Tibial nerve (tissue), 4 donors: ENCODE data around the gene MAP2. TPM values are rescaled to one million over a fixed set of nuclear protein-coding genes. Genes with fewer than 3 reads are reported as not detected.
"Not testable (repeated sequence)": the region's sequence is repeated elsewhere in the genome, so short reads cannot be mapped to it uniquely, and the experiment has no call there.

ENCODE experiments used
- DNase-seq, 2 donors: peaks; one replicate each; pipeline ENCODE4 v3.0.0-alpha.2; 2019; ENCODE audit warnings: low spot score in 2 of 2
- H3K27ac ChIP-seq, 4 donors: fragments of 200-600 bp; sonication (generic) in 3 of 4; one replicate each; pipeline ENCODE4 v1.5.1; 2017 to 2019; ENCODE audit warnings: mild to moderate bottlenecking in 1 of 4
- H3K27me3 ChIP-seq, 2 donors: fragments of 200-600 bp; sonication (generic) in 1 of 2; one replicate each; pipeline versions ENCODE4 v1.5.1 to v1.6.0; 2017 to 2019
- H3K36me3 ChIP-seq, 3 donors: fragments of 200-600 bp; sonication (generic); one replicate each; pipeline ENCODE4 v1.5.1; 2018 to 2019
- H3K4me1 ChIP-seq, 4 donors: fragments of 200-600 bp; sonication (generic) in 3 of 4; one replicate each; pipeline ENCODE4 v1.5.1; 2017 to 2019
- H3K4me3 ChIP-seq, 4 donors: fragments of 200-600 bp; sonication (generic) in 3 of 4; one replicate each; pipeline ENCODE4 v1.5.1; 2017 to 2019; ENCODE audit warnings: mild to moderate bottlenecking in 1 of 4, moderate library complexity in 1 of 4
- H3K9me3 ChIP-seq, 4 donors: fragments of 200-600 bp; sonication (generic) in 3 of 4; one replicate each; pipeline ENCODE4 v1.5.1; 2017 to 2019
- CTCF ChIP-seq, 5 experiments: fragments of 200-600 bp in 3 of 5; fragments of 450-650 bp in 2 of 5; sonication (generic) in 3 of 5; IDR thresholded peaks; one replicate each; pipeline ENCODE4 v1.5.1; 2016 to 2019; ENCODE audit warnings: antibody characterized with exemption in 5 of 5, mild to moderate bottlenecking in 3 of 5, moderate library complexity in 2 of 5
- EP300 ChIP-seq, 2 donors: sonication (generic); formaldehyde crosslinking; IDR thresholded peaks; one replicate each; pipeline ENCODE4 v1.6.1; 2017; ENCODE audit warnings: antibody characterized with exemption in 2 of 2, mild to moderate bottlenecking in 1 of 2
- POLR2A ChIP-seq, 2 donors: fragments of 450-650 bp; IDR thresholded peaks; one replicate each; pipeline ENCODE4 v1.6.1; 2017; ENCODE audit warnings: antibody characterized with exemption in 2 of 2, mild to moderate bottlenecking in 2 of 2, moderate library complexity in 2 of 2
- WGBS, 2 donors: methylation state at CpG; one replicate each; pipeline ENCODE4 v1.1.5; 2018; 5-methylcytosine and 5-hydroxymethylcytosine counted together
- total RNA-seq, 4 donors: library from RNA; depleted of rRNA; stranded (reverse); fragments of >200 nt; gene quantifications; one replicate each; pipeline ENCODE4 v1.1.0, GENCODE V29; 2016

MAP2 gene
- total RNA-seq, 4 donors from 2014 or later, result 14.7 to 31.7 (median 21.3) TPM

GRCh38 chr2:209472871-209473270 is 49.0 kb downstream of the MAP2 start:
- WGBS, 2 donors, result 76 to 88% methylated on average over 2 of the region's 2 CpGs
- no peak for TF ChIP-seq POLR2A (IDR thresholded peaks at IDR 0.05)
- TF ChIP-seq EP300 (IDR thresholded peaks at IDR 0.05), result no peak
- no peak for TF ChIP-seq CTCF (IDR thresholded peaks at IDR 0.05)
- DNase-seq, result no peak
- Histone ChIP-seq H3K36me3 (no peaks in the 10 kb centered on the region), H3K27me3 (no peaks in the 10 kb centered on the region), H3K4me1 (peaks cover 0 to 16% (median 4%) of the 10 kb centered on the region in 4 donors), H3K27ac (no peak overlapping the region), H3K9me3 (no peaks in the 10 kb centered on the region), H3K4me3 (no peak overlapping the region)

- TF ChIP-seq POLR2A (IDR thresholded peaks at IDR 0.05) (no peak), EP300 (IDR thresholded peaks at IDR 0.05) (no peak), CTCF (IDR thresholded peaks at IDR 0.05) (no peak)
- WGBS, 2 donors, result 34 to 35% methylated on average over 3 of the region's 3 CpGs
- no peak overlapping the region for H3K4me3 ChIP-seq
- no peaks in the 10 kb centered on the region for H3K9me3 ChIP-seq
- H3K4me1 ChIP-seq, result peaks cover 0 to 16% (median 4%) of the 10 kb centered on the region in 4 donors
- no peak overlapping the region for H3K27ac ChIP-seq
- no peaks in the 10 kb centered on the region for H3K27me3 ChIP-seq
- DNase-seq, result no peak
- no peaks in the 10 kb centered on the region for H3K36me3 ChIP-seq
These were observed 50.1 kb downstream of the MAP2 start for GRCh38 chr2:209473930-209474419.

GRCh38 chr2:209474960-209475359 is 51.1 kb downstream of the MAP2 start:
- 96 to 97% methylated on average over 2 of the region's 2 CpGs for WGBS, 2 donors
- H3K36me3 ChIP-seq, result no peaks in the 10 kb centered on the region

GRCh38 chr2:209476367-209477208 is 52.7 kb downstream of the MAP2 start:
- Histone ChIP-seq H3K9me3 (no peaks in the 10 kb centered on the region), H3K36me3 (no peaks in the 10 kb centered on the region), H3K27ac (no peak overlapping the region), H3K4me3 (no peak overlapping the region), H3K4me1 (peaks cover 0 to 16% (median 4%) of the 10 kb centered on the region in 4 donors), H3K27me3 (no peaks in the 10 kb centered on the region)
- WGBS, 2 donors, result 48 to 52% methylated on average over 8 of the region's 8 CpGs
- no peak for DNase-seq
- TF ChIP-seq CTCF (IDR thresholded peaks at IDR 0.05) (no peak), EP300 (IDR thresholded peaks at IDR 0.05) (no peak), POLR2A (IDR thresholded peaks at IDR 0.05) (no peak)

More at GRCh38 chr2:209474960-209475359, 51.1 kb downstream of the MAP2 start:
- H3K4me3 ChIP-seq, result no peak overlapping the region
- no peaks in the 10 kb centered on the region for H3K9me3 ChIP-seq
- no peak for TF ChIP-seq CTCF (IDR thresholded peaks at IDR 0.05)
- TF ChIP-seq EP300 (IDR thresholded peaks at IDR 0.05), result no peak
- no peak for TF ChIP-seq POLR2A (IDR thresholded peaks at IDR 0.05)
- H3K27ac ChIP-seq, result no peak overlapping the region
- no peak for DNase-seq
- H3K27me3 ChIP-seq, result no peaks in the 10 kb centered on the region
- H3K4me1 ChIP-seq, result peaks cover 0 to 16% (median 4%) of the 10 kb centered on the region in 4 donors

- not testable (repeated sequence) for H3K4me3 ChIP-seq, H3K36me3 ChIP-seq, H3K27ac ChIP-seq, H3K4me1 ChIP-seq, H3K27me3 ChIP-seq, DNase-seq
- 62 to 66% methylated on average over 1 of the region's 1 CpG for WGBS, 2 donors
- peaks cover 0 to 19% (median 2%) of the 10 kb centered on the region in 4 donors for H3K9me3 ChIP-seq
These were observed 68.4 kb downstream of the MAP2 start for GRCh38 chr2:209492296-209492695.

GRCh38 chr2:209495068-209495620 is 71.3 kb downstream of the MAP2 start:
- peaks cover 0 to 33% (median 0%) of the 10 kb centered on the region in 3 donors for H3K36me3 ChIP-seq
- H3K4me3 ChIP-seq, H3K27me3 ChIP-seq, H3K4me1 ChIP-seq, DNase-seq: not testable (repeated sequence)
- peak overlapping the region in 2 of 4 donors; percentile 3 to 72 for H3K27ac ChIP-seq
- H3K9me3 ChIP-seq, result peaks cover 0 to 45% (median 2%) of the 10 kb centered on the region in 4 donors
- 89 to 90% methylated on average over 9 to 13 of the region's 13 CpGs for WGBS, 2 donors
